GM18498 (cell line): ENCODE data around the gene ATP6V1B1.
A peak's percentile ranks its signal among the peaks of the same experiment; 100 is the strongest.

Experiments used
- ATAC-seq: cut with Tn5 transposase; IDR thresholded peaks from one replicate; pipeline ENCODE4 v1.9.1; 2021; ENCODE audit warnings: mild to moderate bottlenecking, moderate library complexity; ENCODE audit not compliant: unreplicated experiment

The ATP6V1B1 gene

GRCh38 chr2:70964596-70965386, 29.1 kb downstream of the ATP6V1B1 start:
- ATAC-seq: peak; percentile 88

GRCh38 chr2:70965506-70965905, 29.8 kb downstream of the ATP6V1B1 start:
- ATAC-seq: no peak

GRCh38 chr2:70966681-70967080, 31.0 kb downstream of the ATP6V1B1 start:
- no peak for ATAC-seq

- no peak for ATAC-seq
These were observed 31.5 kb downstream of the ATP6V1B1 start for GRCh38 chr2:70967189-70967588.

DNA sequence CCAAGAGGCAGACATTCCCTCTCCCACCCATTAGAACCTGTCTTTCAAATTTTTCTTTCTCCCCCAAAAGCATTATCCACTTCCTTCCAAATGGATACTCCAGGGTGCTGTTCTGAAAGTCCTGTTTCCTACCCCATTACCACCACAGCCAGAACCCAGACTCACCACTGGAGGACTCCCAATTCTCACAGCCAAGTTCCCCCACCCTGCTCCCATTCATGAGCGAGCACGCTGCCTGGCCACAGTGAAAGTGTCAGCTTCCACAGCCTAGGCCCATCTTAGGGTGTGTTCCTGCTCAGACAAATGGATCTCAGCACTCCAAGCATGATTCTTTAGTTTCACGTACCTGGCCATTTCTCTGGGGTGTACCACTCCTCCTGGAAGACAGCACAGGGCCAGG, 38.9 kb downstream of the ATP6V1B1 start:
- no peak for ATAC-seq

DNA sequence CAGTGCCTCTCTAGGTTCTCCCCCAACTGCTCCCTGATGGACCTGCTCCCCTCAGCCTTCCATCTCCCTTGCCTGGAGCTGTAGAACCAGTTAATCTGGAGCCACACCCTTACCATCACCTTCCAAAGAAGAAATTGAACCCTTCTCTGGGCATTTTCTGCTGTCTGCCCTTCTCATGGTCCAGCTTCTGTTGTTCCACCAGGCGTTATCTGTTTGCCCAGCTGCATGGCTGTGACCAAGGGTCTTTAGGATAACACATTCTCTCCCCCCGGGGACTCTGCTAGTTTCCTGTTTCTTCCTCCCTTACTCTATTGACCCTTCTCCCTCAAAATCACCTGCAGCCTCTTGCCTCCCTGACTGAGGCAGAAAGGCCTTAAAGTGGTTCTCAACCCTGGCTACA, 39.5 kb downstream of the ATP6V1B1 start:
- ATAC-seq: no peak

GRCh38 chr2:70977605-70978205, 42.0 kb downstream of the ATP6V1B1 start:
- ATAC-seq: no peak

DNA sequence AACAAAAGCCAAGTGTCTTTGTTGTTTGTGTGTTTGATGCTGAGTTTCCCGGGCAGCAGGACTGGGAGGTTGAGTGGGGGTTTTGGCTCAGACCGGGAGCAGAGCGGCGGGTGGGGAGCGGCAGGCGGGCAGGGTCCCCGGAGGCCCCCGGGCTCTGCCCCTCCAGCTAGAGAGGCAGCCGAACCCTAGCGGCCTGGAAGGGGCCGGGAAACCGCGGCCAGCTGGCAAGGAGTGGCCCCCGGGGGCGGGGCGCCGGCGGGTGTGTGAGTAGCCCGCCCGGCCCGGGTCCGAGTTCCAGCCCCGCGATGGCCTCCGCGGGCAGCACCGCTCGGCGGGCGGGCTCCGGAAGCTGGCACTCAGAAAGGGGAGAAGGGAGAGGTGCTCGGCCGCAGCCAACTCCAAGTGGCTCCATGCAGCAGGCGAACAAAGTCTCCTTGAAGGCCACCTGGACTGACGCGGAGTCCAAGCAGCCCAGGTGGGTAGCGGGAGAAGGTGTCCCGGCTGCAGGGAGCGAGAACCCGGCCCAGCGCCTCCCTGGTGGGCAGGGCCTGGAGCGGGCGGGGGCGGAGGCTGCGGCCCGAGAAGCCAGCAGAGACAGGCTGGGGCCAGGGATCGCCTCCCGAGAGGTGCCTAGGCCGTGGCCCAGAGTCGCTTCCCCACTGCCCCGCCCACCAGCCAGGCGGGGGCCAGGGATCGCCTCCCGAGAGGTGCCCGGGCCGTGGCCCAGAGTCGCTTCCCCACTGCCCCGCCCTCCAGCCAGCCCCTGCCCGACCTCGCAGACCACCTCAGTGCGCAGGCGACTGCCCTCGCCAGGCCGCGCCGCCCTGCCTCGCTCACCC, 42.9 kb downstream of the ATP6V1B1 start, which contains the start of gene ANKRD53:
ANKRD53 (plus strand) TSS at position 290 of the 839 bp plus-strand sequence; CDS start at position 306, 16 bp downstream.
- ATAC-seq: no peak

DNA sequence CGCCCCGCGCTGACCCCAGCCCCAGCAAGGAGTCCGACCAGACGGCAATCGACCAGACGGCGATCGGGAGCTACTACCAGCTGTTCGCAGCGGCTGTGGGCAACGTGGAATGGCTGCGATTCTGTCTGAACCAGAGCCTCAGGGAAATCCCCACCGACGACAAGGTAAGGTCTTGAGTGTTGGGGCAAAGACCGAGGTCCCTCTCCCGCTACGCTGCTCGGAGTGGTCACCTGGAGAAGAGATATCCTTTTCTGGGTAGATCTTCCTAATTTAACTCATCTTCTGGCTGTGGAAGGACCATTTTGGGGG, 43.4 kb downstream of the ATP6V1B1 start:
- no peak for ATAC-seq

- ATAC-seq: no peak
These were observed 43.9 kb downstream of the ATP6V1B1 start for GRCh38 chr2:70979626-70980025.

GRCh38 chr2:70981421-70981820, 45.7 kb downstream of the ATP6V1B1 start:
- ATAC-seq: no peak

DNA sequence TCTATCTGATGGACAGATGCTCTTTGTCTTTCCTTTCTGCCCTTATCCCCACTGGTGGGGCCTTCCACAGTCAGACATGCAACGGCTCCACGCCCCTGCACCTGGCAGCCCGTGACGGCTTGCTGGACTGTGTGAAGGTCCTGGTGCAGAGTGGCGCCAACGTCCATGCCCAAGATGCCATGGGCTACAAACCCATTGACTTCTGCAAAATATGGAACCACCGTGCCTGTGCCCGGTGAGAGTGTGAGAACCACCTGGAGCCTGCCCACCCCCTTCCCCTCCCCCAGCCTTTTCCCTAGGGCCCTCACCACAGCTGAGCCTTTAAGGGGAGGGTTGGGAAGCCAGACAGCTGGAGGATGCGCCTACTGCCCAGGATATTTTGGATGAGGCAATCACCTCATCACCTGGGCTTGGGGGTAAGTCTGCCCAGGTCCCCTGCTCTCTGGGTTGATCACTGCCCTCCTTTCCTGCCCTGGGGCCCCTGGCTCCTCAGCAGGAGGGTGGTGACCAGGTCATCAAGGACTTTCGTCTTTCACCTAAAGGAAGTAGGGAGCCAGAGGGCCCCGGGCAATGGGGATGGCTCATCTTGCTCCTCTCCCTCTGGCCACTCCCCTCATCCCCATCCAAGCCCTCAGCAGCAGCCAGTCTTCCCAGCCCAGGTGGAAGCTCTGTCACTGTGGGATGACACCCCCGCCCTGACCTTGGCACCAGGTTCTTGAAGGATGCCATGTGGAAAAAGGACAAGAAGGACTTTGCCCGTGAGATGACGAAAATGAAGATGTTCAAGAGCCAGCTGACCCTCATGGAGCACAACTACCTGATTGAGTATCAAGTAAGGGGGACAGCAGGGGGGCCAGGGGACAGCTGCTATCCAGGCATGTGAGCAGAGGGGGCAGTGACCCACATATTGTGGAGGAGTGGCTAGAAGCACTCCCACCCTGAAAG, 46.4 kb downstream of the ATP6V1B1 start:
- ATAC-seq: no peak

DNA sequence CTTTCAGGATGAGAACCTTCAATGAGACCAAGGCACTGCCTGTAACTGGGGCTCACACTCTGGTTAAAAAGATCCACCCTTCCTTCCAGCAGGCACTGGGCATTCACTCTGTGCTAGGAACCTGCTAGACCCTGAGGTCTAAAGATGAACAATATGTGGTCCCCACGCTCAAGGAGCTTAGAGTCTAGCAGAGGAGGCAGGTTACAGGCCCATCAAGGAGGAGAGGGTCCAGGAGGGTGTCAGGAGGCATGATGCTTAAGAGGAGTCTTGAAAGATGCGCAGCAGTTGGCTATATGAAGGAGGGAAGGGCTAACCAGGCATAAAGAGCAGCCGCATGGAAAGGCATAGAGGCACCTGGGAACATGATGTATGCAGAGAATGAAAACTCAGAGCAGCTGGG, 47.3 kb downstream of the ATP6V1B1 start:
- ATAC-seq: no peak

DNA sequence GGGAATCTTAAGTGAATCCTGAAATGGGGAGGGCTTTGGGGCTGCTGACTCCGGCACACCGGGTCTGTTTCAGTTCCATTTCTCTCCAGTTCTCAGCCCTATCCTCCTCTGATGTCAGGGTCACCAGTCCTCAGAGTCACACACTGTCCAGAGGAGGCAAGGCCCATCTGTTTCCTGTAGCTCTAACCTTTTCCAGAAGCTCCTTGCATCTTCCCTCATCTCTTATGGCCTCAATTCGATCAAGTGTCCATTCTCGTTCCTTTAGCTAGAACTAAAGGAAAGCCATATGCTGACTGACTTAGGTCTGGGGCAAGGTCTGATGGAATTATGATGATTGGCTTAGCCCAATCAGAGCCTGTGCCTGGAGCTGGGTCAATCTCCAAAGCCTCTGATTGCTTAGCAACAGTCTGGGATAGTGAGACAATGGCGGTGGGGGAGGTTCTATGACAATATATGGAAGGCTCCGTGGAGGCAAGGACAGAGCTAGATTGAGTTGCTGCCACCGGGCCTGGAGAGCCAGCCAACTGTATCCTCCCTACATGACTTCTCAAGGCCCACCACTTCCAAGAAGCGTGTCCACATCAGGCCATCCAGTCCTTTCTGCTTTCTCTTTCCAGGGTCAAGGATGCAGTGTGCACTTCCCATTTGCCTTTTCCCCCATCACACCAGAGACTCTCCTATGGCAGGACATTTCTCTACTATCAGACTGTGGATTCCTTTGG, 48.0 kb downstream of the ATP6V1B1 start:
- ATAC-seq: no peak

- ATAC-seq: no peak
These were observed 48.5 kb downstream of the ATP6V1B1 start for GRCh38 chr2:70984228-70984575.

DNA sequence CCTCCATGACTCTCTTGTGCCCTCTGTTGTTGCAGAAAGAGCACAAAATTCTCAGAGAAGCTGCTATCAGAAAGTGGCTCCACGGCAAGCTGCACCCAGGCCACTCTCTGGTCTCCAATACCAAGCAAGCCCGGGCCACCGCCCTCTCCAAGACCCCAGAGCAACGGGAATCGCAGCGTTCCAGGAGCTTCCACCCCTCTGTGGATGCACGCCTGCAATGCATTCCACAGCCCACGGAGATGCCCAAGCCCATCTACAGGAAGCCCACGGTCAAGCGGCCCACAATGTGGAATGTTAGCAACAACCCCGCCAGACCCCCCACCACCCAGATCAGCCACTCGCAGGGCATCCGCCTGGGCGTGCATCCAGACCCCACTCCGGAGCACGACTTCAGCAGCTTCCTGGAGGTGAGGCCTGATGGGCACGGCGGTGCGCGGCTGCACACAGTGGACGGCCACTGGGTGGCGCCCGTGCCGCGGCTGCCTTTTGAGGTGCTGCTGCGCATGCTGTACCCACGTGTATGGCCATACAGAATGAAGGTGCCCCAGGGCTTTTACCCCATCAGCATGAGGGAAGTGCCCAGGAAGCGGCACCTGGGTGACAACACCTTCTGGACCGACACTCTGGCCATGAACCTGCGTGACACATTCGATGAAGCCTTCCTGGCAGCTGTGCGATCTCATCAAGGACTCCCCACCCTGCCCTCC, 49.0 kb downstream of the ATP6V1B1 start:
- ATAC-seq: peak; percentile 92

- ATAC-seq: no peak
These were observed 49.6 kb downstream of the ATP6V1B1 start for GRCh38 chr2:70985283-70985688.

DNA sequence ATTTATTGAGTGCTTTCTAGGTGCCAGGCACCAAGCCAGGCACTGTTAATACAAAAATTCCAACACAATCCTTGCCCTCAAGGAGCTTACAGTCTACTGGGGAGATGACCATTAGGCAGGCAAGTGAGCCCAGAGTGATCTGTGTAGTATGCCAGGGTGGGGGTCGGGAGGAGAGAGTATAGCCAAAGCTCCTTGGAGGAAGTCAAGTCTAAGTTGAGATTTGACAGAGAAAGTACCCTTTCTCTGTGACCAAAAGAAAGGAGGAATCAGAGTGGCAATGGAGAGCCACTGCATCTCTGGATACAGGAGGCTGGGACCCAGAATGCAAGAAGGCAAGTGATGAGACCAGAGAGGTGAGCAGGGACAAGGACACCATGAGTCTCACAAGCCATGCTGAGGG, 50.3 kb downstream of the ATP6V1B1 start:
- ATAC-seq: no peak

- no peak for ATAC-seq
These were observed 50.9 kb downstream of the ATP6V1B1 start for GRCh38 chr2:70986499-70987189.
